HCT116 (cell line): ENCODE results near the gene ZEB2. TPM values are rescaled to one million over a fixed set of nuclear protein-coding genes. Genes with fewer than 3 reads are reported as not detected.

Experiments
- ATAC-seq: fragments of 200-7000 bp; cut with Tn5 transposase; 2 replicates; pipeline ENCODE4 v1.9.1; 2020; ENCODE audit warnings: mild to moderate bottlenecking, moderate library complexity
- BruUV-seq: library from RNA; stranded (reverse); fragments of 400-500 nt; replicated peaks from 2 replicates; lab custom pipeline; 2021; lab: Mats Ljungman, UMichigan
- CTCF ChIA-PET: fragments of 300-600 bp; sonication (Branson Sonifier 250); formaldehyde crosslinking; loops from one replicate; lab custom pipeline; 2021; ENCODE audit warnings: antibody characterized with exemption; lab: Charles Lee
- POLR2A ChIA-PET: fragments of 300-600, 350-600 bp; sonication (Branson Sonifier 250); formaldehyde crosslinking; loops from one replicate; lab custom pipeline; 2021; ENCODE audit warnings: antibody characterized with exemption; lab: Charles Lee
- RAD21 ChIA-PET, 2 experiments: fragments of 300-600 bp; sonication (Branson Sonifier 250); formaldehyde crosslinking; loops; one replicate each; lab custom pipeline; 2023; ENCODE audit warnings: low total read pairs in 2 of 2; ENCODE audit not compliant: uncharacterized antibody in 2 of 2, unreplicated experiment in 2 of 2, low non-redundant PET in 1 of 2; lab: Charles Lee
- DNase-seq: peaks from one replicate; pipeline ENCODE4 v3.0.0-alpha.2; 2010; ENCODE audit warnings: low read depth, low spot score
- H2AFZ ChIP-seq: fragments of 200-600 bp; shearing (Covaris generic), sonication (generic); 2 replicates; pipeline ENCODE4 v1.6.1; 2017; ENCODE audit warnings: low read depth, mixed run types, mixed read lengths, antibody characterized with exemption, low read length; ENCODE audit not compliant: poor library complexity, severe bottlenecking
- H3K27ac ChIP-seq: 2 replicates; pipeline ENCODE4 v1.5.1; 2012; ENCODE audit warnings: low read depth, low read length
- H3K27me3 ChIP-seq: fragments of 200-600 bp; sonication (generic); 2 replicates; pipeline ENCODE4 v1.6.1; 2016; ENCODE audit warnings: mixed run types, low read length, mixed read lengths; ENCODE audit not compliant: insufficient read depth
- H3K36me3 ChIP-seq, 2 experiments: fragments of 200-500 bp in 1 of 2; fragments of 200-600 bp in 1 of 2; sonication (Bioruptor generic) in 1 of 2; sonication (generic) in 1 of 2; 2 replicates each; pipeline versions ENCODE4 v1.5.1 to v1.6.1; 2014 to 2016; ENCODE audit warnings: low read length in 2 of 2, inconsistent platforms in 1 of 2, mixed read lengths in 1 of 2, mixed run types in 1 of 2; ENCODE audit not compliant: insufficient read depth in 2 of 2, control insufficient read depth in 1 of 2
- H3K4me1 ChIP-seq, 2 experiments: fragments of 200-600 bp in 1 of 2; sonication (generic) in 1 of 2; 2 replicates each; pipeline versions ENCODE4 v1.5.1 to v1.6.1; 2012 to 2017; ENCODE audit warnings: low read length in 2 of 2, inconsistent platforms in 1 of 2, mild to moderate bottlenecking in 1 of 2, mixed read lengths in 1 of 2, mixed run types in 1 of 2, moderate library complexity in 1 of 2; ENCODE audit not compliant: insufficient read depth in 2 of 2, control insufficient read depth in 1 of 2
- H3K4me2 ChIP-seq: fragments of 200-600 bp; sonication (generic); 2 replicates; pipeline ENCODE4 v1.6.1; 2017; ENCODE audit warnings: mixed run types, low read length, mixed read lengths
- H3K4me3 ChIP-seq, 2 experiments: fragments of 200-600 bp in 1 of 2; sonication (generic) in 1 of 2; replicated peaks in 1 of 2; 2 replicates each; pipeline ENCODE4 v1.5.1; 2011 to 2016; ENCODE audit warnings: low read length in 2 of 2, control low read depth in 1 of 2, low read depth in 1 of 2, mild to moderate bottlenecking in 1 of 2, mixed read lengths in 1 of 2, mixed run types in 1 of 2
- H3K79me2 ChIP-seq: fragments of 200-600 bp; sonication (generic); 2 replicates; pipeline ENCODE4 v1.6.1; 2017; ENCODE audit warnings: mild to moderate bottlenecking, mixed run types, low read length, moderate library complexity, mixed read lengths; ENCODE audit not compliant: insufficient read depth
- H3K9ac ChIP-seq: fragments of 200-600 bp; sonication (generic); 2 replicates; pipeline ENCODE4 v1.6.1; 2016; ENCODE audit warnings: low read length, mixed read lengths
- H3K9me2 ChIP-seq: fragments of 200-600 bp; sonication (generic), shearing (Covaris generic); 2 replicates; pipeline ENCODE4 v1.6.1; 2017; ENCODE audit warnings: mixed run types, mild to moderate bottlenecking, moderate library complexity; ENCODE audit not compliant: insufficient read depth
- H3K9me3 ChIP-seq, 2 experiments: fragments of 200-500 bp in 1 of 2; fragments of 200-600 bp in 1 of 2; sonication (Bioruptor generic) in 1 of 2; sonication (generic) in 1 of 2; 2 replicates each; pipeline ENCODE4 v1.6.1; 2014 to 2017; ENCODE audit warnings: low read length in 2 of 2, mixed read lengths in 2 of 2, inconsistent platforms in 1 of 2, low read depth in 1 of 2, mild to moderate bottlenecking in 1 of 2, mixed run types in 1 of 2, moderate library complexity in 1 of 2; ENCODE audit not compliant: control insufficient read depth in 1 of 2, insufficient read depth in 1 of 2
- H4K20me1 ChIP-seq: fragments of 200-600 bp; sonication (generic), shearing (Covaris generic); 2 replicates; pipeline ENCODE4 v1.6.1; 2017; ENCODE audit warnings: mixed run types, mild to moderate bottlenecking, moderate library complexity; ENCODE audit not compliant: insufficient read depth
- CBX3 ChIP-seq: IDR thresholded peaks from 2 replicates; pipeline ENCODE4 v1.6.1; 2012; ENCODE audit warnings: low read depth
- EGR1 ChIP-seq: IDR thresholded peaks from 2 replicates; pipeline ENCODE4 v1.6.1; 2012; ENCODE audit warnings: low read depth
- EZH2 ChIP-seq: fragments of 200-600 bp; sonication (generic); IDR thresholded peaks from 2 replicates; pipeline ENCODE4 v1.6.1; 2017; ENCODE audit warnings: antibody characterized with exemption, mixed run types
- EZH2phosphoT487 ChIP-seq: fragments of 200-600 bp; IDR thresholded peaks from 2 replicates; pipeline ENCODE4 v1.6.1; 2018; ENCODE audit warnings: antibody characterized with exemption, borderline replicate concordance
- POLR2A ChIP-seq: IDR thresholded peaks from 2 replicates; pipeline ENCODE4 v1.7.0; 2011; ENCODE audit warnings: borderline replicate concordance; ENCODE audit not compliant: insufficient read depth, insufficient read length; ENCODE audit errors: extremely low read depth
- RAD21 ChIP-seq: IDR thresholded peaks from 2 replicates; pipeline ENCODE4 v1.6.1; 2012; ENCODE audit warnings: low read depth, mild to moderate bottlenecking
- SIN3A ChIP-seq: IDR thresholded peaks from 2 replicates; pipeline ENCODE4 v1.6.1; 2012; ENCODE audit warnings: low read depth
- SP1 ChIP-seq: IDR thresholded peaks from 2 replicates; pipeline ENCODE4 v1.6.1; 2012; ENCODE audit warnings: low read depth
- TCF7L2 ChIP-seq: IDR thresholded peaks from 2 replicates; pipeline ENCODE4 v1.7.0; 2011; ENCODE audit warnings: borderline replicate concordance, inconsistent platforms; ENCODE audit not compliant: insufficient read depth, insufficient read length; ENCODE audit errors: extremely low read depth
- YY1 ChIP-seq: IDR thresholded peaks from 2 replicates; pipeline ENCODE4 v1.6.1; 2011; ENCODE audit warnings: low read length, low read depth, moderate library complexity, mild to moderate bottlenecking; ENCODE audit not compliant: insufficient replicate concordance; ENCODE audit errors: extremely low read depth
- ZFX ChIP-seq: fragments of 450-650 bp; IDR thresholded peaks from 2 replicates; pipeline ENCODE4 v1.6.1; 2017
- ZNF274 ChIP-seq: fragments of 200-500 bp; sonication (Bioruptor generic); IDR thresholded peaks from 2 replicates; pipeline ENCODE4 v1.6.1; 2014; ENCODE audit warnings: mild to moderate bottlenecking, low read depth, low read length, inconsistent platforms
- intact Hi-C: fragments of 100-400 bp; cut with micrococcal nuclease; formaldehyde crosslinking; loops from 2 replicates; pipeline ENCODE4 v1.10.0; 2022
- total RNA-seq: library from RNA; stranded (reverse); gene quantifications from one replicate; pipeline ENCODE4 v1.2.1, GENCODE V29; 2021; ENCODE audit not compliant: unreplicated experiment
- TF ChIP-seq, protein P1 (sequence below), 3 experiments: fragments of 200-600 bp in 1 of 3; sonication (generic) in 1 of 3; IDR thresholded peaks in 2 of 3; conservative IDR thresholded peaks in 1 of 3; 2 replicates each; pipeline ENCODE4 v1.5.1; 2012 to 2017; ENCODE audit warnings: low read depth in 2 of 3, low read length in 2 of 3, antibody characterized with exemption in 1 of 3, borderline replicate concordance in 1 of 3, control low read depth in 1 of 3, mild to moderate bottlenecking in 1 of 3, mixed read lengths in 1 of 3, mixed run types in 1 of 3, moderate library complexity in 1 of 3; ENCODE audit not compliant: insufficient read depth in 1 of 3
- TF ChIP-seq, protein P2 (sequence below): IDR thresholded peaks from 2 replicates; pipeline ENCODE4 v1.6.1; 2012
- TF ChIP-seq, protein P3 (sequence below): IDR thresholded peaks from 2 replicates; pipeline ENCODE4 v1.6.1; 2012; ENCODE audit warnings: low read depth
- TF ChIP-seq, protein P4 (sequence below): IDR thresholded peaks from 2 replicates; pipeline ENCODE4 v1.6.1; 2012

ZEB2 gene
- total RNA-seq, 1 experiment from 2014 or later, result 0.81 TPM

DNA sequence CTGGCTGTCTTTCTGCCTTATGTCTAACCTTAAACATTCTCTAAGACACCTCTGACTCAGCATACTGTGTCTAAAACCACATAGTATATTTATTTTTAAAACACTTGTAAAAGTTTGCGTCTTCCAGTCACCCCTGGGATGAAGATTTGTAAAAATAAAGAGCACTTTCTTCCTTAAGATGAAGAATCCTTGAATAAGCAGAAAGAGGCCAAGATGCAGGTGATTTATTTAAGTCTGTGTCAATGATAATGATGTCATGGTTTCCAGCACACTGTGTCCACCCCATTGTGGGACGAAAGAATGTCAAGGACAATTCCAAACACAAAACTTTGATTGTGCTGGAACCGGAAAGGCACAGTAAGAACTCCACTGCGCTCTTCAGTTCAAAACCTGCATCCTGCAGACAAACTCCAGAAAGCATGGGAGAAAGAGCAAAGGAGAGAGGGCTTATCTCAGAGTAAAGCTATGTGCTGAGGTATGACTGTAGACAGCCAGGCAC is 92.9 kb downstream of the ZEB2 start:
- ATAC-seq (no peak), DNase-seq (no peak)
- H3K36me3 ChIP-seq, result no peaks in the 10 kb centered on the region
- no peaks in the 10 kb centered on the region for H3K27me3 ChIP-seq
- H3K9me2 ChIP-seq, result no peaks in the 10 kb centered on the region
- no peak overlapping the region for H3K4me3 ChIP-seq
- no peak overlapping the region for H3K9ac ChIP-seq
- ChIA-PET POLR2A (no interaction called here), RAD21 (no interaction called here), CTCF (no interaction called here)
- H3K27ac ChIP-seq, result no peak overlapping the region
- intact Hi-C loops, result loop anchor here (5.0 kb wide), 1 partner anchor 135 kb away; no protein-coding TSS in a partner anchor
- no peaks in the 10 kb centered on the region for H3K4me1 ChIP-seq
- no peaks in the 10 kb centered on the region for H4K20me1 ChIP-seq
- H3K9me3 ChIP-seq, result no peaks in the 10 kb centered on the region
- BruUV-seq, result no TSS peak
- no peak overlapping the region for H2AFZ ChIP-seq
- H3K4me2 ChIP-seq, result no peak overlapping the region
- H3K79me2 ChIP-seq, result no peaks in the 10 kb centered on the region
- TF ChIP-seq YY1 (no peak), TCF7L2 (peak; percentile 12)
- TF ChIP-seq, all 23 proteins: peak for 1

DNA sequence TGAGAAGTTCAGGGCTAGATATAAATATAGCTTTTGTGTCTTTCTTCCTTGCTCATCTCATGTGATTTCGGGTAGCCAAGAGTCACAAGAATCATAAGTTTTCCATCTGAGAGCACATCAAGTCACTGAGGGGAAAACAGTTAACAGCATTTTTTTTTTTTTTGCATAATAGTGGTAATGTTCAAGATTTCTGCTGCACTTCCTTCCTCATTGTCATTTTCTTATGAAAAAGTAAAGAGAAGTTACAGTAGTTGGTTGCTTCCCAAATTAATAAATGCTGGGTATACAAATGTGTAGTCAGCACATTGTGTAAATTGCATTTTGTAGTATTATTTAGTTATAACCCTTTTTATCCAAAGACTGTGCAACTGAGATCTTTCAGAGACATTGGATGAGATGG is 93.6 kb downstream of the ZEB2 start:
- CTCF ChIA-PET, result interaction anchor here (1.0 kb wide), 1 partner anchor 23 kb away, joined by 4 read pairs; no protein-coding TSS in a partner anchor
- H3K79me2 ChIP-seq, result no peaks in the 10 kb centered on the region
- intact Hi-C loops, result loop anchor here (5.0 kb wide), 1 partner anchor 136 kb away; no protein-coding TSS in a partner anchor
- H3K9me2 ChIP-seq, result no peaks in the 10 kb centered on the region
- no peaks in the 10 kb centered on the region for H3K4me1 ChIP-seq
- DNase-seq, result no peak
- H4K20me1 ChIP-seq, result no peaks in the 10 kb centered on the region
- no peak overlapping the region for H3K9ac ChIP-seq
- H3K4me3 ChIP-seq, result no peak overlapping the region
- no peaks in the 10 kb centered on the region for H3K27me3 ChIP-seq
- RAD21 ChIA-PET, result no interaction called here
- no peak overlapping the region for H2AFZ ChIP-seq
- no peak for ATAC-seq
- BruUV-seq, result no TSS peak
- no peaks in the 10 kb centered on the region for H3K9me3 ChIP-seq
- H3K27ac ChIP-seq, result no peak overlapping the region
- H3K36me3 ChIP-seq, result no peaks in the 10 kb centered on the region
- POLR2A ChIA-PET, result no interaction called here
- no peak overlapping the region for H3K4me2 ChIP-seq
- TF ChIP-seq, protein P1, sequence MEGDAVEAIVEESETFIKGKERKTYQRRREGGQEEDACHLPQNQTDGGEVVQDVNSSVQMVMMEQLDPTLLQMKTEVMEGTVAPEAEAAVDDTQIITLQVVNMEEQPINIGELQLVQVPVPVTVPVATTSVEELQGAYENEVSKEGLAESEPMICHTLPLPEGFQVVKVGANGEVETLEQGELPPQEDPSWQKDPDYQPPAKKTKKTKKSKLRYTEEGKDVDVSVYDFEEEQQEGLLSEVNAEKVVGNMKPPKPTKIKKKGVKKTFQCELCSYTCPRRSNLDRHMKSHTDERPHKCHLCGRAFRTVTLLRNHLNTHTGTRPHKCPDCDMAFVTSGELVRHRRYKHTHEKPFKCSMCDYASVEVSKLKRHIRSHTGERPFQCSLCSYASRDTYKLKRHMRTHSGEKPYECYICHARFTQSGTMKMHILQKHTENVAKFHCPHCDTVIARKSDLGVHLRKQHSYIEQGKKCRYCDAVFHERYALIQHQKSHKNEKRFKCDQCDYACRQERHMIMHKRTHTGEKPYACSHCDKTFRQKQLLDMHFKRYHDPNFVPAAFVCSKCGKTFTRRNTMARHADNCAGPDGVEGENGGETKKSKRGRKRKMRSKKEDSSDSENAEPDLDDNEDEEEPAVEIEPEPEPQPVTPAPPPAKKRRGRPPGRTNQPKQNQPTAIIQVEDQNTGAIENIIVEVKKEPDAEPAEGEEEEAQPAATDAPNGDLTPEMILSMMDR (IDR thresholded peaks at IDR 0.05 in 2 of 3, conservative IDR thresholded peaks at IDR 0.05 in 1 of 3; ENCODE audit: borderline replicate concordance in 1 of 3, insufficient read depth in 1 of 3, low read depth in 2 of 3, low read length in 2 of 3), result no peak
- no peak for TF ChIP-seq POLR2A
- TF ChIP-seq ZNF274, result no peak
- no peak for TF ChIP-seq SIN3A
- TF ChIP-seq, protein P2, sequence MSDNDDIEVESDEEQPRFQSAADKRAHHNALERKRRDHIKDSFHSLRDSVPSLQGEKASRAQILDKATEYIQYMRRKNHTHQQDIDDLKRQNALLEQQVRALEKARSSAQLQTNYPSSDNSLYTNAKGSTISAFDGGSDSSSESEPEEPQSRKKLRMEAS, result no peak
- TF ChIP-seq CBX3, result no peak
- no peak for TF ChIP-seq RAD21
- TF ChIP-seq ZFX, result no peak
- TF ChIP-seq, protein P3, sequence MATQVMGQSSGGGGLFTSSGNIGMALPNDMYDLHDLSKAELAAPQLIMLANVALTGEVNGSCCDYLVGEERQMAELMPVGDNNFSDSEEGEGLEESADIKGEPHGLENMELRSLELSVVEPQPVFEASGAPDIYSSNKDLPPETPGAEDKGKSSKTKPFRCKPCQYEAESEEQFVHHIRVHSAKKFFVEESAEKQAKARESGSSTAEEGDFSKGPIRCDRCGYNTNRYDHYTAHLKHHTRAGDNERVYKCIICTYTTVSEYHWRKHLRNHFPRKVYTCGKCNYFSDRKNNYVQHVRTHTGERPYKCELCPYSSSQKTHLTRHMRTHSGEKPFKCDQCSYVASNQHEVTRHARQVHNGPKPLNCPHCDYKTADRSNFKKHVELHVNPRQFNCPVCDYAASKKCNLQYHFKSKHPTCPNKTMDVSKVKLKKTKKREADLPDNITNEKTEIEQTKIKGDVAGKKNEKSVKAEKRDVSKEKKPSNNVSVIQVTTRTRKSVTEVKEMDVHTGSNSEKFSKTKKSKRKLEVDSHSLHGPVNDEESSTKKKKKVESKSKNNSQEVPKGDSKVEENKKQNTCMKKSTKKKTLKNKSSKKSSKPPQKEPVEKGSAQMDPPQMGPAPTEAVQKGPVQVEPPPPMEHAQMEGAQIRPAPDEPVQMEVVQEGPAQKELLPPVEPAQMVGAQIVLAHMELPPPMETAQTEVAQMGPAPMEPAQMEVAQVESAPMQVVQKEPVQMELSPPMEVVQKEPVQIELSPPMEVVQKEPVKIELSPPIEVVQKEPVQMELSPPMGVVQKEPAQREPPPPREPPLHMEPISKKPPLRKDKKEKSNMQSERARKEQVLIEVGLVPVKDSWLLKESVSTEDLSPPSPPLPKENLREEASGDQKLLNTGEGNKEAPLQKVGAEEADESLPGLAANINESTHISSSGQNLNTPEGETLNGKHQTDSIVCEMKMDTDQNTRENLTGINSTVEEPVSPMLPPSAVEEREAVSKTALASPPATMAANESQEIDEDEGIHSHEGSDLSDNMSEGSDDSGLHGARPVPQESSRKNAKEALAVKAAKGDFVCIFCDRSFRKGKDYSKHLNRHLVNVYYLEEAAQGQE, result no peak
- no peak for TF ChIP-seq EZH2
- TF ChIP-seq EGR1, result no peak
- TF ChIP-seq EZH2phosphoT487, result no peak
- no peak for TF ChIP-seq SP1
- TF ChIP-seq, protein P4, sequence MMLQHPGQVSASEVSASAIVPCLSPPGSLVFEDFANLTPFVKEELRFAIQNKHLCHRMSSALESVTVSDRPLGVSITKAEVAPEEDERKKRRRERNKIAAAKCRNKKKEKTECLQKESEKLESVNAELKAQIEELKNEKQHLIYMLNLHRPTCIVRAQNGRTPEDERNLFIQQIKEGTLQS, result no peak
